Embryonic facial prominence (tissue), 1 donor: Measurements from ENCODE around the gene CELF4.
"Not testable (repeated sequence)": the region's sequence is repeated elsewhere in the genome, so short reads cannot be mapped to it uniquely, and the experiment has no call there.

Experiments
- DNase-seq: peaks from one replicate; pipeline ENCODE4 v3.0.0-alpha.2; 2016; ENCODE audit errors: extremely low spot score

CELF4 gene

GRCh38 chr18:37391156-37391555 lies 174.4 kb downstream of the CELF4 start:
- no peak for DNase-seq

DNA sequence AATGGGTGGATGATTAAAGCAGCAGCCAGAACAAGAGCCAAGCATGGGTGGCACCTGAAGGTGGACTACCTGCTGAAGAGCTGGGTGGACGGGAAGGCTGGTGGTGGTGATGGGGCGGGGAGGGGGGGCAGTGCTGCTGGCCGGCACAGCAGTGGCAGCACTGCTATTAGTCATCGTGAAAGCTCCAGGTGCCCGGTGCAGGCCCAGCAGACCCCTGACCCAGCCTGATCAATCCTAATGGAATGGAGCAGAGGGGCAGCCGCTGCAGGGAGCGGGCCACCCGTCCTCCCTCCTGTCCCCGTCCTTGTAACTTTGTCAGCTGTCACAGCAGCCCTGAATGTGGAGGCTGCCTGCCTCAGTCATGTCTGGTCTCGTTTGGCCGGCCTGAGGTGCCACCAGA lies 174.9 kb downstream of the CELF4 start:
- DNase-seq, result no peak

DNA sequence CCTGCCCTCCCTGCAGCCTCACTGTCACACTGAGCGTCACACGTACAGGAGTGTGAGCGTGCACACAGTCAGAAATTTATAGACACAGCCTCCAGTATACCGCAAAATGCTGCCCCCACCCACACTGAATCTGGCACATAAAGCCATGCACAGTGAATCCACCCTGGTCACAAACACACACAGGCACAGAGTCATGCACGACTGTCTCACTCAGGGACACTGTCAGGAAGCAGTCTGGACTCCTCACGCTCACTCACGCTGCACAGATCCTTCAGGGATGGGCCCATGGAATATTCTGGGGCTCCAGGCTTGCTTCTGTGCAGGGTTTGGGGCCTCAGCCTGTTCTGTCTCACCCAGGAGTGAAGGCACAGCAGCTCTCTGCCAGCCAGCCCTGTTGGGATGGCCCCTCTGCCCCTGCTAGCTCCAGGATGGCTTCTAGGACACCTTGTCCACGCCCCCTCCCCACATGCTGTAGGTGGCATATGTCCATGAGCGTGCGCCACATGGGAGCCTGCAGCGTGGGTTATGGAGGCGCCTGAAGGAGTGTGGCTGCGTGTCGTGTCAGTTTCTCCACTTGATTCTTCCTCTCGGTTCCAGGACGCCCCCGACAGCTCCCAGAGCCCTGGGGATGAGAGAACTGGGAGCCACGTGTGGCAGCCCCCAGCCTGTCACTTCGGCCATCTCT lies 175.8 kb downstream of the CELF4 start:
- no peak for DNase-seq

DNA sequence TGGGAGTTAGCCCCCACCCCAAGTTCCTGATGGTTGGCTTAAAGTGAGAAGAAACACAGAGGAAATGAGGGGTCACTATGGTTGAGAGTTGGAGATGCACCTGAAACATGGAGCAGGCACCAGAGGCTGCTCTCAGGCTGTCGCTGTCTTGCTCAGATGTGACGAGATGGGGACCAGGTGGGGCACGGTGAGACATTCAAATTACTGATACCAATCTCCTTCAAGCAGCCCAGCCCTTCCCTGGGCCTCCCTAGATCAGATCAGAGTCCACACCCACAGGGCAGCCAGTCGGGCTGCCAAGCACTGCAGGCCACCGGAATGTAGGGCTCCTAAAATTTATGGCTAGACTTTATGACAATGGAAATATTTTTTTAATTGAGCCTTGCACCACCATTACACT lies 176.6 kb downstream of the CELF4 start:
- no peak for DNase-seq

- DNase-seq, result no peak
Measured at GRCh38 chr18:37388413-37388812, 177.2 kb downstream of the CELF4 start.

DNA sequence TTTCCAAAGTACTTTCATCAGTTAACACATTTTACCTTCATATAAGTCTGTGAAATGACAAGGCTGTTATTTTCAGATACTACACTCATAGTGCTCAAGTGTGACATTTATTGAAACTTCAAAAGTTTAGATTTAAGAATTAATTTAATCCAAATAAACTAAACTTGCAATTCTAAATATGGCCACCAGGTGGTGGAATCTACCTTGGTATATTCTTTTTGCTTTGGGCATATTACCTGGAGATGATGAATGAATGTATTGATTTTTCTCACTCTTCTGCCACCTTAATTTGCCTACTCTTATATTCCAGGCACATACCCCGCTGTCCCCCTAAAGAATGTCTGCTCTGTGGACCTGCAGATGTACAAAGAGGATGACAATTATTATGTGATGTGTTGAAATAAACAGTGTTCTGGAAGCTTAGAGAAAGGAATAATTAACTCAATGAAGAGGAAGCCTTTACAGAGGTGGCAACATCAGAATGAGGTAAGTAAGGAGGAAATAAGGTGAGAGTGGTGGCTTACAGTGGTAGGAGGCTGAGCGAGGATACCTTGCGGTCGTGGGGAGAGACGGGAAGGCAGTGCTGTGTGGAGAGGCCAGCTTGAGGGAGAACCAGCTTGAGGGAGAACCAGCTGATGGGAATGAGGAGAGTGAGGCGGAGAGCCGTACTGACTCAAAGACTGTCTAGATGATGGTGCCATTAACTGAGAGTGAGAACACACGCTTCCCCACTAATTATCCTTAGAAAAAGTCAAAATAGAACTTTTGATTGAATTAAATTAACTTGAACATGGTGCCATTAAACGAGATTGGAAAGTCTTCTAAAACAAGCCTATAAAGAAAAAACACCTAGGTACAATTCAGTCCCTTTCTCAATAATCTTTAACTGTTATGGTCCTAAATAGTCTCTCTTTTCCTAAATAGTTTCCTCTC lies 179.5 kb downstream of the CELF4 start:
- DNase-seq, result no peak

GRCh38 chr18:37383846-37384595 lies 181.6 kb downstream of the CELF4 start:
- DNase-seq, result no peak

DNA sequence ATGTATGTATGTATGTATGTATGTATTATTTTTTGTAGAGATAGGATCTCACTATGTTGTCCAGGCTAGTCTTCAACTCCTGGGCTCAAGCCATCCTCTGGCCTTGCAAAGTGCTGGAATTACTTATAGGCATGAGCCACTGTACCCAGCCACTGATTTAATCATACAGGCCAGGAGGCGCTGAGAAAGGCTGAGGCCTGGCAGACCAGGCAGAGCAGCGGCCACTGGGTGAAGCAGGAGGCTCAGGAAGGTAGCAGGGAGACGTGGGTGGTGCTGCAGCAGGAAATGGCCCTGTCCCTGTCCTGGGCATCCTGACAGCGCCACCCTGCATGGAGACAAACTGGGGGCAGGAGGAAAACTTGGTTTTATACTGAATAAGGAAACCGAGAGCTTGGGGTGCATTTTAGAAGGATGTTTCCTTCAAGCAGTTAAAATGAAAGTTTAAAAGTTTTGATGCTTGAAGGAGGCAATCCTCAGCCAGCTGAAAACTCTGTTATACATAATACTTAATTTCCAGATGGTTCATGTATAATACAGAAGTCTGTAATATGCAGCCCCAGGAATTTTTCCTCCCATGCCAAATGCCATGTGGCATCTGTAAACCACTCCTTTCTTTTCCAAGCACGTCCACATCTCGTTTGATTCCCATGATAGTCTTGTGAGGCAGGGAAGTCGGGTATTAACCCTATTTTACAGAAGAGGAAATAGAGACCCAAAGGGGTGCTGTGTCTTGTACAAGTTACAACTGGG lies 182.4 kb downstream of the CELF4 start:
- DNase-seq, result no peak

- DNase-seq, result no peak
Measured at GRCh38 chr18:37381554-37381953, 184.0 kb downstream of the CELF4 start.

GRCh38 chr18:37380546-37381110 lies 185.0 kb downstream of the CELF4 start:
- DNase-seq, result no peak

DNA sequence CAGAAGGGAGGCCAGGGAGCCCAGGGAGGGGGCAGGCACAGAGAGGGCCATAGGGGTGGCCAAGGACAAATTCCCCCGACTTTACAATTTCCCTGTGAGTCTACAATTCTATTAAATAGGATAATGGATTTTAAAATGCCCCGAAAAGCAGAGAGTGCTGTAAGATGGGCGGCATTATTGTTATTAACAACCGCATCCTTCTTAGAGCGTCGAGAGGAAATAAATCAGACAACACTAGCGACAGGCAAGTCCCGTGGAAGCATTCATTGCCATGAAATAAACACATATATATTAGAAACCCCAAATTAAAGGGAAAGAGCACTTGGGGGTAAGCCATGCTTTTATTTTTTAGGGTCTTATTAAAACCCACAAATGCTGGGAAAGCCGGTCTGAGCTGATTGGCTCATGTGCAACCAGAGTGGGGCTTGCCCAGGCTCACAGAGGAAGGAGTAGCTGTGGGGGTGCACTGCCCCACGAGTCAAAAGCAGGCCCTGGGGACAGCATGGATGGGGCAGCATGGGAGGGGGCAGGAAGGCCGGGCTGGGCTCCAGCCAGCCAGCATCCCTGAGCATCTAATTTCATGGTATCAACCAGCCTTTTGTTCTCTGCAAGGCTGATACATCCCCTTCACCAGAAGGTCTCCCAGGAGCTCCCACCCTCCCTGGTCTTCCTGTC lies 187.1 kb downstream of the CELF4 start:
- DNase-seq, result no peak

DNA sequence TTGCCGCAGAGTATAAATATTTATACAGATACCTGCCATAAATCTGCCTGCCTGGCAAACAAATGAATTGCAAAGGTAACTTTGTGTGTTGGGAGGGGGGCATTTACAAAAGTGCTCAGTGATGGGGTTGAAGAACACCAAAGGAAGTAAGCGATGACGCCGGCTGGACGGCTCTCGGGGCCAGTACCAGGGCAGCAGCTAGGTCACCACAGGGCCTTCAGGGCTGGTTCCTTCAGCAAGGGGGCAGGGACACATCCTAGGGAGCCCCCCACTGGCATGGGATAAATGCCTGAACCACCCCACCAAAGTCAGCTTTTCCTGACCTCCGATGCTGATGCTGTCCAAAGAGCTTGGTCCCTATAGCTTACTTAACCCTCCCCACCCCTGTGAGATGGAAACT lies 190.4 kb downstream of the CELF4 start:
- no peak for DNase-seq

GRCh38 chr18:37368110-37368954 lies 197.3 kb downstream of the CELF4 start:
- DNase-seq, result no peak

- DNase-seq, result no peak
Measured at GRCh38 chr18:37364237-37364636, 201.4 kb downstream of the CELF4 start.

- no peak for DNase-seq
Measured at GRCh38 chr18:37362158-37362890, 203.3 kb downstream of the CELF4 start.

- DNase-seq, result no peak
Measured at GRCh38 chr18:37361335-37362157, 204.1 kb downstream of the CELF4 start.

GRCh38 chr18:37358061-37358460 lies 207.5 kb downstream of the CELF4 start:
- not testable (repeated sequence) for DNase-seq

DNA sequence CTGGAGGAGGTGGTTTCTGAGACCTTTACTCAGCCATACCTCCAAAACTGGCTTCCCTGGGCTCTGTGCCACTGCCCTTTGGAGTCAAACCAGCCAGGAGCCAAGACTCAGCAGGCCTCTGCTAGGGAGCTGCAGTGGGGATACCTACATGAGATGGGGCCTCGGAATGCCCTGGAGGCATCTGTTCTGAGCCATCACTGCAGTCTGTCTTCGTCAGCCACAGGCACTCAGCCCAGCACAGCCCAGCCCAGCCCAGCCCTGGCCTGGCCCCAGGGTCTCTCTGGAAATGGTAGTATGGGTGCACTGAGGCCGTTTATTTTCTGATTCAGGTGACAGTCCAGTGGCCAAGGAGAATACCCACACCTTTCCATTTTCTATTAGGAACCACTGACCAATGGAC lies 209.8 kb downstream of the CELF4 start:
- DNase-seq, result no peak
